Kidney (tissue), 14 donors: ENCODE results near the gene SYNGAP1. TPM values are rescaled to one million over a fixed set of nuclear protein-coding genes. Genes with fewer than 3 reads are reported as not detected.

ENCODE experiments used
- DNase-seq, 5 donors: peaks; one replicate each; pipeline ENCODE4 v3.0.0-alpha.2; 2013 to 2020
- FAIRE-seq: peaks from 2 replicates; lab custom pipeline; 2012; peaks lifted over from hg19 to GRCh38; lab: Jason Lieb, UNC
- H3K27ac ChIP-seq, 2 donors: one replicate each; pipeline ENCODE4 v1.7.0; 2013; ENCODE audit warnings: low read depth in 2 of 2, low read length in 2 of 2, inconsistent platforms in 1 of 2
- H3K27me3 ChIP-seq: one replicate; pipeline ENCODE4 v1.7.1; 2013; ENCODE audit warnings: low read length, inconsistent platforms; ENCODE audit not compliant: control insufficient read depth, insufficient read depth
- H3K36me3 ChIP-seq, 3 donors: one replicate each; pipeline versions ENCODE4 v1.7.0 to v1.7.1; 2013; ENCODE audit warnings: low read length in 3 of 3, control low read depth in 1 of 3, inconsistent platforms in 1 of 3; ENCODE audit not compliant: insufficient read depth in 3 of 3, control insufficient read depth in 2 of 3
- H3K4me1 ChIP-seq, 3 donors: one replicate each; pipeline versions ENCODE4 v1.7.0 to v1.7.1; 2013; ENCODE audit warnings: low read length in 3 of 3, inconsistent platforms in 1 of 3, low read depth in 1 of 3; ENCODE audit not compliant: control insufficient read depth in 2 of 3, insufficient read depth in 2 of 3
- H3K4me3 ChIP-seq, 3 donors: one replicate each; pipeline versions ENCODE4 v1.7.0 to v1.8.1; 2013; ENCODE audit warnings: low read length in 3 of 3, control low read depth in 1 of 3, inconsistent platforms in 1 of 3
- H3K9ac ChIP-seq, 3 donors: one replicate each; pipeline versions ENCODE4 v1.7.0 to v1.7.1; 2013; ENCODE audit warnings: low read length in 3 of 3, control low read depth in 1 of 3, inconsistent platforms in 1 of 3
- H3K9me3 ChIP-seq, 3 donors: one replicate each; pipeline versions ENCODE4 v1.7.0 to v1.7.1; 2013; ENCODE audit warnings: low read length in 3 of 3, control low read depth in 1 of 3, inconsistent platforms in 1 of 3; ENCODE audit not compliant: control insufficient read depth in 2 of 3, insufficient read depth in 1 of 3
- intact Hi-C: fragments of 100-400 bp; cut with DNase I; formaldehyde crosslinking; loops from one replicate; pipeline ENCODE4 v1.11.1; 2022
- polyA plus RNA-seq: library from polyadenylated mRNA; stranded (reverse); fragments of 350-450 nt; fragmentation: Illumina TruSeq; extraction: RNeasy Lipid Tissue Mini Kit (QIAGEN cat#74804); gene quantifications from one replicate; pipeline ENCODE4 v1.2.3, GENCODE V29; 2014; ENCODE audit warnings: low read depth, low replicate concordance; ENCODE audit not compliant: insufficient read depth
- total RNA-seq: library from RNA; stranded (reverse); fragmentation: NEBNext Ultra II Directional; extraction: Animal tissue kit (Norgen Biotek cat#: 25700); gene quantifications from one replicate; pipeline ENCODE4 v1.2.1, GENCODE V29; 2021
- TF ChIP-seq, protein P1 (sequence below): IDR thresholded peaks from 3 replicates; pipeline ENCODE4 v1.5.1; 2012; ENCODE audit warnings: mild to moderate bottlenecking, moderate library complexity, borderline replicate concordance; ENCODE audit not compliant: insufficient read depth; ENCODE audit errors: extremely low read depth
- donor health status: control.
- donor health status: control.
- donor health status: control.
- donor health status: control.
- donor health status: control.
- donor health status: DM: yes; HTN: yes; CAD: no.
- donor health status: Normal renal cell carcinoma (clear cell type).

SYNGAP1 gene
- total and polyA plus RNA-seq, 2 donors from 2014 or later, result 2.7 to 17.8 TPM

GRCh38 chr6:33488339-33488738, 68.5 kb downstream of the SYNGAP1 start:
- TF ChIP-seq, protein P1, sequence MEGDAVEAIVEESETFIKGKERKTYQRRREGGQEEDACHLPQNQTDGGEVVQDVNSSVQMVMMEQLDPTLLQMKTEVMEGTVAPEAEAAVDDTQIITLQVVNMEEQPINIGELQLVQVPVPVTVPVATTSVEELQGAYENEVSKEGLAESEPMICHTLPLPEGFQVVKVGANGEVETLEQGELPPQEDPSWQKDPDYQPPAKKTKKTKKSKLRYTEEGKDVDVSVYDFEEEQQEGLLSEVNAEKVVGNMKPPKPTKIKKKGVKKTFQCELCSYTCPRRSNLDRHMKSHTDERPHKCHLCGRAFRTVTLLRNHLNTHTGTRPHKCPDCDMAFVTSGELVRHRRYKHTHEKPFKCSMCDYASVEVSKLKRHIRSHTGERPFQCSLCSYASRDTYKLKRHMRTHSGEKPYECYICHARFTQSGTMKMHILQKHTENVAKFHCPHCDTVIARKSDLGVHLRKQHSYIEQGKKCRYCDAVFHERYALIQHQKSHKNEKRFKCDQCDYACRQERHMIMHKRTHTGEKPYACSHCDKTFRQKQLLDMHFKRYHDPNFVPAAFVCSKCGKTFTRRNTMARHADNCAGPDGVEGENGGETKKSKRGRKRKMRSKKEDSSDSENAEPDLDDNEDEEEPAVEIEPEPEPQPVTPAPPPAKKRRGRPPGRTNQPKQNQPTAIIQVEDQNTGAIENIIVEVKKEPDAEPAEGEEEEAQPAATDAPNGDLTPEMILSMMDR, result no peak
- FAIRE-seq, result no peak
- no peak for DNase-seq
- no peaks in the 10 kb centered on the region for H3K4me1 ChIP-seq
- H3K27me3 ChIP-seq, result no peaks in the 10 kb centered on the region
- no peak overlapping the region for H3K27ac ChIP-seq
- no peak overlapping the region for H3K4me3 ChIP-seq
- H3K36me3 ChIP-seq, result no peaks in the 10 kb centered on the region
- H3K9ac ChIP-seq, result no peak overlapping the region
- intact Hi-C loops, result no loop called here
- no peaks in the 10 kb centered on the region for H3K9me3 ChIP-seq

DNA sequence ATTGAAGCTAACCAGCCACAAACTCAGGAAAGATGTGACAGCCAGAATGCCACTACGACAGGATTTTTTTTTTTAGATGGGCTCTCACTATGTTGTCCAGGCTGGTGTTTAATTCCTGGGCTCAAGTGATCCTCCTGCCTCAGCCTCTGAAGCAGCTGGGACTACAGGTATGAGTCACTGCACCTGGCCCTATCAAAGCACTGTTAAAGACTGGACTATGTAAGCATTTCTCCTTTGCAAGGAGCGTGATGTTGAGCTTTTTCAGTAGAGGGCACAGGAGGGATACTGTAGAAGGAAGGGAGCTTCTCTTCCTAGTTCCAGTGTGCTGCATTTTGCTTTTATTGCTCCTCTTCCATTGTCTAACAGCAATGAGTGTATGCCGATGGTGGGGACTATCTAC, 70.3 kb downstream of the SYNGAP1 start:
- H3K27ac ChIP-seq, result no peak overlapping the region
- H3K27me3 ChIP-seq, result no peaks in the 10 kb centered on the region
- H3K9ac ChIP-seq, result no peak overlapping the region
- no peaks in the 10 kb centered on the region for H3K9me3 ChIP-seq
- no peaks in the 10 kb centered on the region for H3K36me3 ChIP-seq
- H3K4me3 ChIP-seq, result no peak overlapping the region
- FAIRE-seq (no peak), DNase-seq (no peak)
- intact Hi-C loops, result no loop called here
- TF ChIP-seq, protein P1, result no peak
- H3K4me1 ChIP-seq, result no peaks in the 10 kb centered on the region

DNA sequence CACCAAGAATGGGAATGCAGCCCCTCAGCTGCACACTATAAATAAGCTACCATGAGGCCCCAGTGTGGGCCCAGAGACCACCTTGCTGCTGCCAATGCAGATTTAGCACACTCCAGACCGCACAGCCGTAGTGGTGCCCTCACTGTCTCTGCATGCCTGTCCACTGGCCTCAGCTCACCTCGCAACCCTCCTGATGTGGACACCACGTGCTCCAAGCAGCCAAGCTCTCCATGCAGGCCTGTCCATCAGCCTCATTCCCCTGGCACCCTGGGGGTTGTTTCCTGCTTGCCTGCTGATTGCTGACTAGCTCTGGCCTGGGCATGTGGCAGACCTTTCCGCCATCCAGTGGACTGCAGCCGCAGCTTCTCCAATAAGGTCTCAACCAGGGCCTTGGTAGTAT, 70.8 kb downstream of the SYNGAP1 start:
- Histone ChIP-seq H3K4me1 (no peaks in the 10 kb centered on the region), H3K36me3 (no peaks in the 10 kb centered on the region), H3K27me3 (no peaks in the 10 kb centered on the region), H3K9ac (no peak overlapping the region), H3K27ac (no peak overlapping the region), H3K4me3 (no peak overlapping the region), H3K9me3 (no peaks in the 10 kb centered on the region)
- TF ChIP-seq, protein P1, result no peak
- intact Hi-C loops, result no loop called here
- DNase-seq (no peak), FAIRE-seq (no peak)

GRCh38 chr6:33492093-33492492, 72.2 kb downstream of the SYNGAP1 start:
- FAIRE-seq (no peak), DNase-seq (no peak)
- no peak overlapping the region for H3K27ac ChIP-seq
- no peaks in the 10 kb centered on the region for H3K36me3 ChIP-seq
- intact Hi-C loops, result no loop called here
- no peak overlapping the region for H3K4me3 ChIP-seq
- no peak overlapping the region for H3K9ac ChIP-seq
- TF ChIP-seq, protein P1, result no peak
- H3K4me1 ChIP-seq, result no peaks in the 10 kb centered on the region
- no peaks in the 10 kb centered on the region for H3K9me3 ChIP-seq
- H3K27me3 ChIP-seq, result no peaks in the 10 kb centered on the region
